Endothelial cell of umbilical vein (primary cell): ENCODE data around the gene TRIM59. TPM values are rescaled to one million over a fixed set of nuclear protein-coding genes. Genes with fewer than 3 reads are reported as not detected.

Source experiments
- BruUV-seq: library from RNA; stranded (reverse); fragments of 400-500 nt; replicated peaks from 2 replicates; lab custom pipeline; 2021; lab: Mats Ljungman, UMichigan
- CTCF ChIA-PET: fragments of 300-600, 350-600 bp; sonication (Branson Sonifier 250); formaldehyde crosslinking; loops from one replicate; lab custom pipeline; 2021; ENCODE audit warnings: antibody characterized with exemption, inconsistent platforms; lab: Charles Lee
- POLR2A ChIA-PET: fragments of 300-600, 350-600 bp; sonication (Branson Sonifier 250); formaldehyde crosslinking; loops from one replicate; lab custom pipeline; 2021; ENCODE audit warnings: antibody characterized with exemption, inconsistent platforms; lab: Charles Lee
- DNase-seq: peaks from one replicate; pipeline ENCODE4 v3.0.0-alpha.2; 2011; ENCODE audit warnings: low read depth, low spot score
- FAIRE-seq: peaks from 2 replicates; lab custom pipeline; 2011; peaks lifted over from hg19 to GRCh38; lab: Jason Lieb, UNC
- H2AFZ ChIP-seq: 2 replicates; pipeline ENCODE4 v1.6.0; 2012; ENCODE audit warnings: low read depth, low read length, control low read depth, inconsistent platforms
- H3K27ac ChIP-seq: 2 replicates; pipeline ENCODE4 v1.5.1; 2011; ENCODE audit warnings: low read depth, mild to moderate bottlenecking, control low read depth, low read length, moderate library complexity; ENCODE audit not compliant: insufficient read depth
- H3K27me3 ChIP-seq, 2 experiments: 2 replicates each; pipeline versions ENCODE4 v1.6.0 to v1.6.1; 2011; ENCODE audit warnings: low read length in 2 of 2, mixed read lengths in 1 of 2; ENCODE audit not compliant: control insufficient read depth in 2 of 2, insufficient read depth in 2 of 2
- H3K36me3 ChIP-seq, 2 experiments: 2 replicates in 1 of 2; 3 replicates in 1 of 2; pipeline ENCODE4 v1.5.1; 2011; ENCODE audit warnings: low read length in 2 of 2, mild to moderate bottlenecking in 1 of 2, moderate library complexity in 1 of 2; ENCODE audit not compliant: control insufficient read depth in 2 of 2, insufficient read depth in 2 of 2; ENCODE audit errors: extremely low read depth in 1 of 2
- H3K4me1 ChIP-seq: 3 replicates; pipeline ENCODE4 v1.5.1; 2011; ENCODE audit warnings: mild to moderate bottlenecking, low read length; ENCODE audit not compliant: control insufficient read depth, insufficient read depth; ENCODE audit errors: extremely low read depth
- H3K4me2 ChIP-seq: 2 replicates; pipeline ENCODE4 v1.6.1; 2011; ENCODE audit warnings: low read length, control low read depth, mixed read lengths; ENCODE audit not compliant: insufficient read depth
- H3K4me3 ChIP-seq, 3 experiments: fragments of 200-600 bp in 1 of 3; sonication (generic), shearing (Covaris generic) in 1 of 3; replicated peaks in 1 of 3; 2 replicates each; pipeline ENCODE4 v1.5.1; 2011 to 2016; ENCODE audit warnings: control low read depth in 3 of 3, low read length in 3 of 3, mild to moderate bottlenecking in 2 of 3, inconsistent platforms in 1 of 3, low read depth in 1 of 3, moderate library complexity in 1 of 3; ENCODE audit not compliant: insufficient read depth in 1 of 3
- H3K79me2 ChIP-seq: 2 replicates; pipeline ENCODE4 v1.6.0; 2012; ENCODE audit warnings: low read length, inconsistent platforms; ENCODE audit not compliant: control insufficient read depth, insufficient read depth
- H3K9ac ChIP-seq: replicated peaks from 2 replicates; pipeline ENCODE3; 2011; ENCODE audit warnings: low read length, control low read depth; ENCODE audit not compliant: insufficient read depth; ENCODE audit errors: extremely low read depth
- H3K9me1 ChIP-seq: replicated peaks from 3 replicates; pipeline ENCODE4 v1.6.0; 2011; ENCODE audit warnings: mild to moderate bottlenecking, low read length; ENCODE audit not compliant: control insufficient read depth, insufficient read depth; ENCODE audit errors: extremely low read depth
- H3K9me3 ChIP-seq: replicated peaks from 2 replicates; pipeline ENCODE4 v1.5.1; 2012; ENCODE audit warnings: low read length, inconsistent platforms; ENCODE audit not compliant: control insufficient read depth, insufficient read depth
- H4K20me1 ChIP-seq: replicated peaks from 2 replicates; pipeline ENCODE3; 2011; ENCODE audit warnings: mild to moderate bottlenecking, low read length; ENCODE audit not compliant: control insufficient read depth, insufficient read depth; ENCODE audit errors: extremely low read depth
- EZH2 ChIP-seq: IDR thresholded peaks from 2 replicates; pipeline ENCODE4 v1.6.1; 2012; ENCODE audit warnings: borderline replicate concordance, low read depth, mild to moderate bottlenecking, moderate library complexity, low read length, inconsistent platforms; ENCODE audit not compliant: severe bottlenecking
- GATA2 ChIP-seq: IDR thresholded peaks from 2 replicates; pipeline ENCODE4 v1.7.0; 2011; ENCODE audit warnings: low read depth, mild to moderate bottlenecking, moderate library complexity, mixed read lengths, low read length; ENCODE audit not compliant: insufficient read length, insufficient read depth
- JUN ChIP-seq: IDR thresholded peaks from 2 replicates; pipeline ENCODE4 v1.6.1; 2011; ENCODE audit warnings: borderline replicate concordance, low read depth; ENCODE audit not compliant: insufficient read length, insufficient read depth
- MAX ChIP-seq: IDR thresholded peaks from 2 replicates; pipeline ENCODE4 v1.6.1; 2011; ENCODE audit not compliant: insufficient read depth, insufficient read length
- POLR2A ChIP-seq: IDR thresholded peaks from 2 replicates; pipeline ENCODE4 v1.6.1; 2012; ENCODE audit warnings: low read depth, mild to moderate bottlenecking, control low read depth, low read length
- POLR2AphosphoS5 ChIP-seq: IDR thresholded peaks from 2 replicates; pipeline ENCODE4 v1.6.1; 2012; ENCODE audit warnings: low read depth, mild to moderate bottlenecking, control low read depth, low read length, moderate library complexity; ENCODE audit not compliant: insufficient read depth
- dilution Hi-C: fragments of 300-500 bp; cut with MboI; formaldehyde crosslinking; loops from one replicate; pipeline ENCODE4 v1.15.0; 2019; ENCODE audit warnings: low sequenced_read_pairs; ENCODE audit not compliant: extremely low pct_ligation_motif_present
- intact Hi-C: fragments of 100-400 bp; cut with micrococcal nuclease; formaldehyde crosslinking; loops from one replicate; pipeline ENCODE4 v1.10.0; 2022
- polyA plus RNA-seq, 4 experiments: library from polyadenylated mRNA; depleted of rRNA in 3 of 4; stranded (reverse) in 3 of 4; unstranded in 1 of 4; fragments of >200 nt; gene quantifications; 2 replicates each; pipeline versions ENCODE4 v1.2.1 to v1.2.3, GENCODE V29; 2011 to 2012; ENCODE audit warnings: missing spikeins in 1 of 4
- total RNA-seq: library from RNA; stranded (reverse); gene quantifications from 2 replicates; pipeline ENCODE4 v1.2.3, GENCODE V29; 2021
- TF ChIP-seq, protein P1 (sequence below), 2 donors: IDR thresholded peaks; 1 replicate in 1 of 2; 2 replicates in 1 of 2; pipeline ENCODE4 v1.5.1; 2011; ENCODE audit warnings: low read length in 2 of 2, mild to moderate bottlenecking in 2 of 2, moderate library complexity in 2 of 2, control low read depth in 1 of 2, inconsistent platforms in 1 of 2, low read depth in 1 of 2; ENCODE audit not compliant: insufficient read depth in 1 of 2; ENCODE audit errors: extremely low read depth in 1 of 2

Gene TRIM59
- total and polyA plus RNA-seq, 2 donors (not counting 3 experiments of a cell fraction or from before 2014, with no cell fraction given) = 6.8 to 33.0 TPM

GRCh38 chr3:160480931-160481330 lies 31.3 kb upstream of the TRIM59 start:
- peaks cover 0 to 3% of the 10 kb centered on the region in 2 experiments for H3K27me3 ChIP-seq
- DNase-seq = no peak
- no peaks in the 10 kb centered on the region for H4K20me1 ChIP-seq
- no peak overlapping the region for H3K9ac ChIP-seq
- no peak overlapping the region for H3K27ac ChIP-seq
- H2AFZ ChIP-seq = no peak overlapping the region
- ChIA-PET POLR2A (no interaction called here), CTCF (interaction anchor here (0.8 to 1.3 kb wide), 3 partner anchors 101 to 449 kb away, joined by 3 read pairs; no protein-coding TSS in a partner anchor)
- no peak overlapping the region for H3K4me2 ChIP-seq
- intact Hi-C loops (no loop called here), dilution Hi-C loops (no loop called here)
- H3K4me1 ChIP-seq = peaks cover 2% of the 10 kb centered on the region
- no peaks in the 10 kb centered on the region for H3K9me3 ChIP-seq
- H3K9me1 ChIP-seq = no peaks in the 10 kb centered on the region
- no TSS peak for BruUV-seq
- no peak overlapping the region for H3K4me3 ChIP-seq
- FAIRE-seq = no peak
- no peaks in the 10 kb centered on the region for H3K36me3 ChIP-seq
- no peaks in the 10 kb centered on the region for H3K79me2 ChIP-seq
- TF ChIP-seq GATA2 (no peak), POLR2A (no peak), MAX (no peak), EZH2 (no peak)
- TF ChIP-seq, protein P1, sequence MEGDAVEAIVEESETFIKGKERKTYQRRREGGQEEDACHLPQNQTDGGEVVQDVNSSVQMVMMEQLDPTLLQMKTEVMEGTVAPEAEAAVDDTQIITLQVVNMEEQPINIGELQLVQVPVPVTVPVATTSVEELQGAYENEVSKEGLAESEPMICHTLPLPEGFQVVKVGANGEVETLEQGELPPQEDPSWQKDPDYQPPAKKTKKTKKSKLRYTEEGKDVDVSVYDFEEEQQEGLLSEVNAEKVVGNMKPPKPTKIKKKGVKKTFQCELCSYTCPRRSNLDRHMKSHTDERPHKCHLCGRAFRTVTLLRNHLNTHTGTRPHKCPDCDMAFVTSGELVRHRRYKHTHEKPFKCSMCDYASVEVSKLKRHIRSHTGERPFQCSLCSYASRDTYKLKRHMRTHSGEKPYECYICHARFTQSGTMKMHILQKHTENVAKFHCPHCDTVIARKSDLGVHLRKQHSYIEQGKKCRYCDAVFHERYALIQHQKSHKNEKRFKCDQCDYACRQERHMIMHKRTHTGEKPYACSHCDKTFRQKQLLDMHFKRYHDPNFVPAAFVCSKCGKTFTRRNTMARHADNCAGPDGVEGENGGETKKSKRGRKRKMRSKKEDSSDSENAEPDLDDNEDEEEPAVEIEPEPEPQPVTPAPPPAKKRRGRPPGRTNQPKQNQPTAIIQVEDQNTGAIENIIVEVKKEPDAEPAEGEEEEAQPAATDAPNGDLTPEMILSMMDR (IDR thresholded peaks at IDR 0.05; ENCODE audit: extremely low read depth in 1 of 2, insufficient read depth in 1 of 2, low read depth in 1 of 2, low read length in 2 of 2) = no peak

GRCh38 chr3:160479376-160479775 lies 29.8 kb upstream of the TRIM59 start:
- Histone ChIP-seq H3K36me3 (no peaks in the 10 kb centered on the region), H3K9me1 (no peaks in the 10 kb centered on the region), H3K9me3 (no peaks in the 10 kb centered on the region), H4K20me1 (no peaks in the 10 kb centered on the region), H3K9ac (no peak overlapping the region), H3K79me2 (no peaks in the 10 kb centered on the region), H3K4me3 (no peak overlapping the region), H2AFZ (no peak overlapping the region), H3K4me1 (no peaks in the 10 kb centered on the region), H3K27me3 (peaks cover 2 to 8% of the 10 kb centered on the region in 2 experiments), H3K4me2 (no peak overlapping the region), H3K27ac (no peak overlapping the region)
- TF ChIP-seq POLR2A = no peak
- no peak for TF ChIP-seq POLR2AphosphoS5
- no peak for TF ChIP-seq MAX
- TF ChIP-seq JUN = no peak
- ChIA-PET POLR2A (no interaction called here), CTCF (interaction anchor here (1.5 to 3.6 kb wide), 2 partner anchors 9 to 12 kb away, joined by 3 to 11 read pairs; no protein-coding TSS in a partner anchor)
- BruUV-seq = no TSS peak
- dilution Hi-C loops = no loop called here
- intact Hi-C loops = no loop called here
- no peak for FAIRE-seq
- no peak for DNase-seq
